NCI-H2107 treated with DMSO at 0.1 percent for 48 hours (cell line): ENCODE results near the gene ALDH3A1.

Source experiments
- DNase-seq: peaks from one replicate; lab custom pipeline; 2025; ENCODE audit not compliant: unreplicated experiment; lab: John Stamatoyannopoulos, UW

Gene ALDH3A1

DNA sequence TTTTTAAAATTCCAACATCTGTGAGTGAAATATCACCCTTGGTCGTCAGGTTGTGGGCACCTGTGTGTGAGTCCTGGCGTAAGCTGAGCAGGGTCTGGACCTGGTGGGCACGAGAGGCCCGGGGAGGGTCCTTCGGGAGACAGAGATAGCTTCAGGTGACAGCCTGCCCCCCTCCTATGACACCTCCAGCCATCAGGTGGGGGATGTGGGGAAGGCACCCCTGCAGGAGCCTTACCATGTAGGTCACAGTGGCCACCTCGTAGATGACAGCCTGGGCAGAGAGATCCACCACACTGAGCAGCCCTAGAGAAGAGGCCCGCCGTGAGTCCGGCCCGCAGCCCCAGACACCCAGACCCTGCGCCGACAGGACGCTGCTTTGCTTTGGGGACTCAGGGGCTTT is 42.9 kb downstream of the ALDH3A1 start:
- no peak for DNase-seq

DNA sequence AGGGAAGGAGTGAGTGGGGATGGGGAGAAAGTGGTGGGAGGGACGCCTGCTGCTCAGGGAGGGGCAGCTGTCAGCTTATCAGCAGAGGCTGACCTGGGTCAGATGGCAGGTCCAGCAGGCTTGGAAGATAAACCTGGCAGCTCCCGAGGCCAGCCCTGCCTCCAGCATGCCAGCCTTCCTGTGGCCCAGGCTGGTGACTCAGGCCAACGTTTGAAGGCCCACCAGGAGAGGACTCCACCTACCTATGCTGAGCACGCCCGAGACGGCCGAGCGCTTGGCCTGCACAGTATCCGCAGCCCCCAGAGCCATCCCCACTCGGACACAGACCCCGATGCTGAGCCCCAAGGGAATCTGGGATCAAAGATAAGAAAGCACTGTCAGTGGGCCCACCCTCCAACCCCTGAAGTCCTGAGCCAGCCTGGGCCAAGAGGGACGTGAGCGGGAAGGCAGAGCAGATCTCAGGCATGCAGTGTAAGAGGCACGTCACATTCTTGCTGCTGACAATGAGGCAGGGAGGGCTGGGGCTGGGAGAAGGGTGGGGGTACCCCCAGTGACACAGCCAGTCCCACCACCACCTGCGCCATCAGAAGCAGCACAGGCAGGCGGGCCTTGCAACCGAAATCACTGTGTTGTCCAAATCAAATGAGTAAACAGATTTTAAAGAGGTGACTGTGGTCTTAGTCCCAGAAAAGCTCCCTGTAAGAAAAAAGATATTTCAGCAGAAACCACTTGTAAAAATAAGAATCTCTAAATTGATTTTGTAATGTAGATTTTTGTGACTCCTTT is 44.1 kb downstream of the ALDH3A1 start:
- no peak for DNase-seq

DNA sequence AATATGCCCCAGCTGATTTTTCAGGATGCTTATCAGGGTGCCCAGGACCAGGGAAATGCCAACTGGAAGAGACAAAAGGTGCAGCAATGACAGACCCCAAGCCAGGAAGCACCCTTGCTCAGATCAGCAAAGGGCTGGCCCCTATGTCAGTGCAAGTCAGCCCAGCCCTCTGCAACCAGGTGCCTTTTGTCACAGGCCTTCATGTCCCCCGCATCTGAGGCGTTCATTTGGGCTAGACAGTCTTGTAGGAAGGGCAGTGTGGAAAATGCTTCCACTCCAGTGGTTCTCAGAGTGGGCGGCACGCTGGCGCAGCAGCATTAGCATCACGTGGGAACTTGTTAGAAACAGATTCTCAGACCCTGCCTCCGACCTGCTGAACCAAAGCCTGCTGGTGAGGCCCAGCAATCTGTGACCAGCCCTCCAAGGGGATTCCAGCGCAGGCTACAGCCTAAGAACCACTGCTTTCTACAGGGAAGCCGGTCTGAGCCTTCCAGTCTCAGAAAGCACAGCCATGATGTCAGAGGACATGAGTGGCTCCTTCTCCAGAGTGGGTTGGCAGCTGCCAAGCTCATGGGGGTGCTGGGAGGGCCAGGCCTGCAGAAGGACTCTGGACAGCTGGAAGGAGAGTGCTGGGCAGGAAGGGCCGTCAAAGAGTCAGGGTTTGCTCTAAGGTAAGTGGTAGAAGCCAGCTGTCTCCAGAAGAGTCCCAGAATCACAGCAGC is 44.8 kb downstream of the ALDH3A1 start:
- no peak for DNase-seq

DNA sequence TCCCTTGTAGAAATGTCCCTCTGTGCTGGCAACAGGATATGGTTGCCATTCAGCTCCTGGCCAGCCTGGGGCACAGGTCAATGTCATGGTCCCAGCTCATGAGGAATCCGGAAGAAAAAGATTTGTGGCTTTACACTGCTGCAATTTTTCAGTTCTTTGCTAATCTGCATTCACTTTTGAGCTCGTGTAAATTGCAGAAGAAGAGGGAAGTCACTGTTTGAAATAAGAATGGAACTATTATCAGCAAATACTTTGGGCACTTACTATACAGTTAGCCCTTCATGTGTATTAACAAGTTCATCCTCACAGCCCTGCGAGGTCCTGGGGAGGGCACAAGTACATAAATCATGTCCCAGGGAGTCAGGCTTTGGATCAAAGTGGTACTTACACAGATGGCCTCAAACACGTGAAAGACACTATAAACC is 45.9 kb downstream of the ALDH3A1 start:
- DNase-seq: no peak
